Measurements from ENCODE around the gene PAX8.

PAX8 gene

GRCh38 chr2:113220970-113221708 is 57.6 kb downstream of the PAX8 start:
- no peak for DNase-seq (ENCODE audit: low read depth in 3 of 3)

- DNase-seq (ENCODE audit: low read depth in 3 of 3) = no peak
Measured at GRCh38 chr2:113219889-113220641, 58.7 kb downstream of the PAX8 start.

GRCh38 chr2:113219525-113219888 is 59.2 kb downstream of the PAX8 start:
- DNase-seq (ENCODE audit: low read depth in 3 of 3) = no peak

GRCh38 chr2:113219092-113219441 is 59.7 kb downstream of the PAX8 start:
- DNase-seq (ENCODE audit: low read depth in 3 of 3) = no peak

- no peak for DNase-seq (ENCODE audit: low read depth in 3 of 3)
Measured at GRCh38 chr2:113218283-113219091, 60.2 kb downstream of the PAX8 start.

- DNase-seq (ENCODE audit: low read depth in 3 of 3) = no peak
Measured at GRCh38 chr2:113217455-113218282, 61.1 kb downstream of the PAX8 start.

- DNase-seq (ENCODE audit: low read depth in 3 of 3) = no peak
Measured at GRCh38 chr2:113216891-113217454, 61.7 kb downstream of the PAX8 start.

- no peak for DNase-seq (ENCODE audit: low read depth in 3 of 3)
Measured at GRCh38 chr2:113216321-113216720, 62.4 kb downstream of the PAX8 start.

- no peak for DNase-seq (ENCODE audit: low read depth in 3 of 3)
Measured at GRCh38 chr2:113215056-113215455, 63.7 kb downstream of the PAX8 start.

GRCh38 chr2:113214141-113214540 is 64.6 kb downstream of the PAX8 start:
- DNase-seq (ENCODE audit: low read depth in 3 of 3) = no peak

GRCh38 chr2:113213061-113213930 is 65.4 kb downstream of the PAX8 start:
- DNase-seq (ENCODE audit: low read depth in 3 of 3) = no peak

- DNase-seq (ENCODE audit: low read depth in 3 of 3) = no peak
Measured at GRCh38 chr2:113212245-113213060, 66.3 kb downstream of the PAX8 start.

- DNase-seq (ENCODE audit: low read depth in 3 of 3) = no peak
Measured at GRCh38 chr2:113211226-113212105, 67.3 kb downstream of the PAX8 start.

GRCh38 chr2:113209646-113210171 is 69.0 kb downstream of the PAX8 start:
- DNase-seq (ENCODE audit: low read depth in 3 of 3) = no peak

GRCh38 chr2:113209011-113209645 is 69.6 kb downstream of the PAX8 start:
- no peak for DNase-seq (ENCODE audit: low read depth in 3 of 3)

GRCh38 chr2:113208396-113208795 is 70.3 kb downstream of the PAX8 start:
- no peak for DNase-seq (ENCODE audit: low read depth in 3 of 3)

- DNase-seq (ENCODE audit: low read depth in 3 of 3) = no peak
Measured at GRCh38 chr2:113207021-113207420, 71.7 kb downstream of the PAX8 start.

GRCh38 chr2:113206251-113206650 is 72.5 kb downstream of the PAX8 start:
- DNase-seq (ENCODE audit: low read depth in 3 of 3) = no peak
